ENCODE measurements around the gene EP400. TPM values are rescaled to one million over a fixed set of nuclear protein-coding genes. Genes with fewer than 3 reads are reported as not detected.

The EP400 gene
- total RNA-seq, 6 experiments from 2014 or later: 10.9 to 16.3 (median 13.3) TPM

- no peak overlapping the region for H3K27ac ChIP-seq
- H3K4me3 ChIP-seq: no peak overlapping the region
- H3K9me3 ChIP-seq: no peaks in the 10 kb centered on the region
- peaks cover 0 to 8% (median 4%) of the 10 kb centered on the region in 4 donors for H3K36me3 ChIP-seq
- no peak for DNase-seq
- no CpG with 5 or more reads among the region's 25 CpGs for WGBS (ENCODE audit: insufficient coverage, low coverage, low lambda C conversion rate, missing lambda C conversion rate)
- intact Hi-C loops (cut with DNase I): no loop called here
- H3K27me3 ChIP-seq: no peaks in the 10 kb centered on the region
- peaks cover 0 to 2% (median 0%) of the 10 kb centered on the region in 4 donors for H3K4me1 ChIP-seq
- TF ChIP-seq POLR2A (IDR thresholded peaks at IDR 0.05) (no peak), CTCF (IDR thresholded peaks at IDR 0.05) (no peak)
- ATAC-seq: no peak
These were observed 47.2 kb upstream of the EP400 start for GRCh38 chr12:131902332-131903241.

- ATAC-seq (no peak), DNase-seq (no peak)
- H3K27ac ChIP-seq: no peak overlapping the region
- no peaks in the 10 kb centered on the region for H3K9me3 ChIP-seq
- intact Hi-C loops (cut with DNase I): no loop called here
- H3K4me3 ChIP-seq: no peak overlapping the region
- peaks cover 0 to 14% (median 6%) of the 10 kb centered on the region in 4 donors for H3K36me3 ChIP-seq
- WGBS (ENCODE audit: insufficient coverage, low coverage, low lambda C conversion rate, missing lambda C conversion rate): 100% methylated on average over 1 of the region's 13 CpGs
- no peaks in the 10 kb centered on the region for H3K27me3 ChIP-seq
- no peaks in the 10 kb centered on the region for H3K4me1 ChIP-seq
- TF ChIP-seq POLR2A (IDR thresholded peaks at IDR 0.05) (no peak), CTCF (IDR thresholded peaks at IDR 0.05) (no peak)
These were observed 46.2 kb upstream of the EP400 start for GRCh38 chr12:131903270-131904255.

DNA sequence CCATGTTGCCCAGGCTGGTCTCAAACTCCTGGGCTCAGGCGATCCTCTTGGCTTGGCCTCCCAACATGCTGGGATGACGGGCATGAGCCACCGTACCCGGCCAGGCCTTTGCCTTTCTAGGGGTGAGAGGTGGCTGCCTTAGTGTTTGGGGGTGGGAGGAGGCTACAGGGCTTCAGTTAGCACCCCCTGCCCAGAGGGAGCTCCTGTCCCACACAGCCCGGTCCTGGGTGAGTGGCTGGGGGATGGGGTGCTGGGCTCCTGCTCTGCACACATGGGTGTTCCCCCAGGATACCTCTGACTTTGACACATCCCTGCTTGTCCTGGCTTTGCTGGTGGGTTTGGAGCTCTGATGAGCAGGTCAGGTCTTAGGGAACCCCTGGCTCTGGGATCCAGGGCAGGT, 45.4 kb upstream of the EP400 start:
- Histone ChIP-seq H3K4me1 (no peaks in the 10 kb centered on the region), H3K27ac (no peak overlapping the region), H3K27me3 (no peaks in the 10 kb centered on the region), H3K4me3 (no peak overlapping the region), H3K36me3 (peaks cover 0 to 22% (median 11%) of the 10 kb centered on the region in 4 donors), H3K9me3 (no peaks in the 10 kb centered on the region)
- TF ChIP-seq CTCF (IDR thresholded peaks at IDR 0.05): no peak
- DNase-seq (no peak), ATAC-seq (no peak)
- WGBS (ENCODE audit: insufficient coverage, low coverage, low lambda C conversion rate, missing lambda C conversion rate): 80% methylated on average over 1 of the region's 5 CpGs
- intact Hi-C loops (cut with DNase I): no loop called here

DNA sequence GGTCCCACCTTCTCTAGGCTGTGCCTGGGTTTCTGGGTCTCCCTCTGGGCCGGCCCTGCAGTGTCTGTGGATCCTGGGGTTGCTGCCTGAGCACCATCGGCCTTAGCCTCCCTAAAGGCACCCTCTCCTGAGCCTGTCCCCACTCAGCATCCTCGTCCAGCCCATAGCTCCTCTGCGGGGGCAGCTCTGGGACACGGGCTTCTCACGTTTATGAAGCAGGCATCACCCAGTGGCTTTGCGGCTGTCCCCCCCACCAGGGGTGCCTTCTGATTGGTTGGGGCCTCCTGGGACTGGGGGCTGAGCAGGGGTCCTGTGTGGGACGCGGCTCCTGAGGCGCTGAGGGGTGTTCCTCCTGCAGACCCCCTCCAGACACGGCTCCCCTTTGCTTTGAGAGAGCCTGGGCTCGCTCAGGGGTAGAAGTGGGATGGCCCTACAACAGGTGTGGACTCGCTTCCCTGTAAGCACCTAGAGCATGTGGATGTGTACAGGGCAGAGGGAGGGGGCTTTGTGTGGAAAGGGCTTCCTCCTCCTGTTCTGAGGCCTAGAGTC, 44.6 kb upstream of the EP400 start:
- TF ChIP-seq POLR2A (IDR thresholded peaks at IDR 0.05) (no peak), CTCF (IDR thresholded peaks at IDR 0.05) (no peak)
- no peak overlapping the region for H3K27ac ChIP-seq
- no peak for ATAC-seq
- intact Hi-C loops (cut with DNase I): no loop called here
- DNase-seq: no peak
- H3K36me3 ChIP-seq: peaks cover 0 to 30% (median 16%) of the 10 kb centered on the region in 4 donors
- no peaks in the 10 kb centered on the region for H3K27me3 ChIP-seq
- H3K4me3 ChIP-seq: no peak overlapping the region
- no CpG with 5 or more reads among the region's 13 CpGs for WGBS (ENCODE audit: insufficient coverage, low coverage, low lambda C conversion rate, missing lambda C conversion rate)
- no peaks in the 10 kb centered on the region for H3K9me3 ChIP-seq
- H3K4me1 ChIP-seq: no peaks in the 10 kb centered on the region
